ENCODE data around the gene DDC. TPM values are rescaled to one million over a fixed set of nuclear protein-coding genes. Genes with fewer than 3 reads are reported as not detected.
"Not testable (repeated sequence)": the region's sequence is repeated elsewhere in the genome, so short reads cannot be mapped to it uniquely, and the experiment has no call there.

The DDC gene
- polyA plus RNA-seq, 1 donor (not counting 4 experiments of a cell fraction or from before 2014, with no cell fraction given), result not detected

- Histone ChIP-seq H3K79me2 (ENCODE audit: control insufficient read depth, insufficient read depth, low read length) (no peaks in the 10 kb centered on the region), H3K27ac (ENCODE audit: control insufficient read depth, insufficient read depth, low read length) (no peak overlapping the region), H3K4me2 (ENCODE audit: control insufficient read depth, extremely low read depth, insufficient read depth, low read depth, low read length) (no peak overlapping the region), H3K27me3 (ENCODE audit: control insufficient read depth, extremely low read depth, insufficient read depth, low read length) (peaks cover 7% of the 10 kb centered on the region), H3K36me3 (ENCODE audit: control insufficient read depth in 2 of 2, extremely low read depth in 1 of 2, insufficient read depth in 2 of 2, low read length in 2 of 2) (no peaks in the 10 kb centered on the region), H3K4me3 (ENCODE audit: control insufficient read depth in 2 of 3, extremely low read depth in 1 of 3, insufficient read depth in 2 of 3, low read depth in 1 of 3, low read length in 3 of 3) (no peak overlapping the region), H3K9me1 (ENCODE audit: control insufficient read depth, extremely low read depth, insufficient read depth, low read length) (no peaks in the 10 kb centered on the region), H3K9ac (ENCODE audit: control insufficient read depth, extremely low read depth, insufficient read depth, low read length) (no peak overlapping the region), H3K9me3 (ENCODE audit: control insufficient read depth, low read depth, low read length) (no peaks in the 10 kb centered on the region), H4K20me1 (ENCODE audit: control insufficient read depth, extremely low read depth, insufficient read depth, low read length) (no peaks in the 10 kb centered on the region), H2AFZ (ENCODE audit: control insufficient read depth, low read length) (no peak overlapping the region), H3K4me1 (ENCODE audit: control insufficient read depth, extremely low read depth, insufficient read depth, low read length) (no peaks in the 10 kb centered on the region)
- dilution Hi-C loops (cut with MboI; ENCODE audit: extremely low pct_ligation_motif_present, low sequenced_read_pairs), result no loop called here
- DNase-seq (ENCODE audit: low read depth, low spot score) (no peak), FAIRE-seq (no peak)
- TF ChIP-seq CTCF (optimal IDR thresholded peaks at IDR 0.05 in 1 of 3, IDR thresholded peaks at IDR 0.05 in 1 of 3, conservative IDR thresholded peaks at IDR 0.05 in 1 of 3; ENCODE audit: extremely low read depth in 1 of 3, insufficient read depth in 2 of 3, low read length in 3 of 3) (no peak), EZH2 (IDR thresholded peaks at IDR 0.05; ENCODE audit: low read length) (no peak)
Observed at GRCh38 chr7:50462361-50462760, 102.8 kb downstream of the DDC start.

- TF ChIP-seq EZH2 (IDR thresholded peaks at IDR 0.05; ENCODE audit: low read length), result no peak
- no peak for TF ChIP-seq CTCF (optimal IDR thresholded peaks at IDR 0.05 in 1 of 3, IDR thresholded peaks at IDR 0.05 in 1 of 3, conservative IDR thresholded peaks at IDR 0.05 in 1 of 3; ENCODE audit: extremely low read depth in 1 of 3, insufficient read depth in 2 of 3, low read length in 3 of 3)
Observed at GRCh38 chr7:50461695-50462094, 103.5 kb downstream of the DDC start.

GRCh38 chr7:50459183-50459582, 106.0 kb downstream of the DDC start:
- dilution Hi-C loops (cut with MboI; ENCODE audit: extremely low pct_ligation_motif_present, low sequenced_read_pairs), result not testable (repeated sequence)

More at GRCh38 chr7:50461695-50462094, 103.5 kb downstream of the DDC start:
- H3K27ac ChIP-seq (ENCODE audit: control insufficient read depth, insufficient read depth, low read length), result no peak overlapping the region
- FAIRE-seq (no peak), DNase-seq (ENCODE audit: low read depth, low spot score) (no peak)
- H3K4me1 ChIP-seq (ENCODE audit: control insufficient read depth, extremely low read depth, insufficient read depth, low read length), result no peaks in the 10 kb centered on the region
- peaks cover 10% of the 10 kb centered on the region for H3K27me3 ChIP-seq (ENCODE audit: control insufficient read depth, extremely low read depth, insufficient read depth, low read length)
- H3K9ac ChIP-seq (ENCODE audit: control insufficient read depth, extremely low read depth, insufficient read depth, low read length), result no peak overlapping the region
- no peak overlapping the region for H2AFZ ChIP-seq (ENCODE audit: control insufficient read depth, low read length)
- no peaks in the 10 kb centered on the region for H4K20me1 ChIP-seq (ENCODE audit: control insufficient read depth, extremely low read depth, insufficient read depth, low read length)
- H3K36me3 ChIP-seq (ENCODE audit: control insufficient read depth in 2 of 2, extremely low read depth in 1 of 2, insufficient read depth in 2 of 2, low read length in 2 of 2), result no peaks in the 10 kb centered on the region
- H3K9me1 ChIP-seq (ENCODE audit: control insufficient read depth, extremely low read depth, insufficient read depth, low read length), result no peaks in the 10 kb centered on the region
- no peaks in the 10 kb centered on the region for H3K79me2 ChIP-seq (ENCODE audit: control insufficient read depth, insufficient read depth, low read length)
- H3K9me3 ChIP-seq (ENCODE audit: control insufficient read depth, low read depth, low read length), result no peaks in the 10 kb centered on the region
- H3K4me2 ChIP-seq (ENCODE audit: control insufficient read depth, extremely low read depth, insufficient read depth, low read depth, low read length), result no peak overlapping the region
- H3K4me3 ChIP-seq (ENCODE audit: control insufficient read depth in 2 of 3, extremely low read depth in 1 of 3, insufficient read depth in 2 of 3, low read depth in 1 of 3, low read length in 3 of 3), result no peak overlapping the region
- dilution Hi-C loops (cut with MboI; ENCODE audit: extremely low pct_ligation_motif_present, low sequenced_read_pairs), result no loop called here

GRCh38 chr7:50458651-50459050, 106.6 kb downstream of the DDC start:
- H3K9ac ChIP-seq (ENCODE audit: control insufficient read depth, extremely low read depth, insufficient read depth, low read length); FAIRE-seq; H3K79me2 ChIP-seq (ENCODE audit: control insufficient read depth, insufficient read depth, low read length); H3K36me3 ChIP-seq (ENCODE audit: control insufficient read depth in 2 of 2, extremely low read depth in 1 of 2, insufficient read depth in 2 of 2, low read length in 2 of 2); DNase-seq (ENCODE audit: low read depth, low spot score); H3K27me3 ChIP-seq (ENCODE audit: control insufficient read depth, extremely low read depth, insufficient read depth, low read length); dilution Hi-C loops (cut with MboI; ENCODE audit: extremely low pct_ligation_motif_present, low sequenced_read_pairs); H3K4me1 ChIP-seq (ENCODE audit: control insufficient read depth, extremely low read depth, insufficient read depth, low read length); H3K27ac ChIP-seq (ENCODE audit: control insufficient read depth, insufficient read depth, low read length); H3K9me3 ChIP-seq (ENCODE audit: control insufficient read depth, low read depth, low read length); H3K9me1 ChIP-seq (ENCODE audit: control insufficient read depth, extremely low read depth, insufficient read depth, low read length); H2AFZ ChIP-seq (ENCODE audit: control insufficient read depth, low read length); H3K4me2 ChIP-seq (ENCODE audit: control insufficient read depth, extremely low read depth, insufficient read depth, low read depth, low read length); H3K4me3 ChIP-seq (ENCODE audit: control insufficient read depth in 2 of 3, extremely low read depth in 1 of 3, insufficient read depth in 2 of 3, low read depth in 1 of 3, low read length in 3 of 3); H4K20me1 ChIP-seq (ENCODE audit: control insufficient read depth, extremely low read depth, insufficient read depth, low read length): not testable (repeated sequence)

More at GRCh38 chr7:50459183-50459582, 106.0 kb downstream of the DDC start:
- DNase-seq (ENCODE audit: low read depth, low spot score); H3K9ac ChIP-seq (ENCODE audit: control insufficient read depth, extremely low read depth, insufficient read depth, low read length); H3K27me3 ChIP-seq (ENCODE audit: control insufficient read depth, extremely low read depth, insufficient read depth, low read length); H3K79me2 ChIP-seq (ENCODE audit: control insufficient read depth, insufficient read depth, low read length); H3K27ac ChIP-seq (ENCODE audit: control insufficient read depth, insufficient read depth, low read length); H4K20me1 ChIP-seq (ENCODE audit: control insufficient read depth, extremely low read depth, insufficient read depth, low read length); FAIRE-seq; H3K4me2 ChIP-seq (ENCODE audit: control insufficient read depth, extremely low read depth, insufficient read depth, low read depth, low read length); H2AFZ ChIP-seq (ENCODE audit: control insufficient read depth, low read length); H3K9me3 ChIP-seq (ENCODE audit: control insufficient read depth, low read depth, low read length); H3K4me1 ChIP-seq (ENCODE audit: control insufficient read depth, extremely low read depth, insufficient read depth, low read length); H3K4me3 ChIP-seq (ENCODE audit: control insufficient read depth in 2 of 3, extremely low read depth in 1 of 3, insufficient read depth in 2 of 3, low read depth in 1 of 3, low read length in 3 of 3); H3K9me1 ChIP-seq (ENCODE audit: control insufficient read depth, extremely low read depth, insufficient read depth, low read length); H3K36me3 ChIP-seq (ENCODE audit: control insufficient read depth in 2 of 2, extremely low read depth in 1 of 2, insufficient read depth in 2 of 2, low read length in 2 of 2): not testable (repeated sequence)

All from keratinocyte (primary cell).